RKO (cell line): Measurements from ENCODE around the gene ZKSCAN3.
A peak's percentile ranks its signal among the peaks of the same experiment; 100 is the strongest.
"Not testable (repeated sequence)": the region's sequence is repeated elsewhere in the genome, so short reads cannot be mapped to it uniquely, and the experiment has no call there.

ENCODE experiments used
- DNase-seq: peaks from one replicate; pipeline ENCODE4 v3.0.0-alpha.2; 2016; ENCODE audit warnings: low spot score

Gene ZKSCAN3

GRCh38 chr6:28343898-28344677 is 5.7 kb upstream of the ZKSCAN3 start:
- no peak for DNase-seq

GRCh38 chr6:28345201-28345600 is 4.5 kb upstream of the ZKSCAN3 start:
- no peak for DNase-seq

GRCh38 chr6:28347119-28347518 is 2.6 kb upstream of the ZKSCAN3 start:
- DNase-seq, result no peak

GRCh38 chr6:28349344-28349891 is 329 bp upstream of the ZKSCAN3 start:
- no peak for DNase-seq

GRCh38 chr6:28351087-28351486 is 1.3 kb downstream of the ZKSCAN3 start:
- no peak for DNase-seq

- DNase-seq, result no peak
Measured at GRCh38 chr6:28351493-28351925, 1.8 kb downstream of the ZKSCAN3 start.

GRCh38 chr6:28353356-28353755 is 3.6 kb downstream of the ZKSCAN3 start:
- DNase-seq, result no peak

GRCh38 chr6:28353981-28354676 is 4.4 kb downstream of the ZKSCAN3 start:
- DNase-seq, result peak; percentile 54

GRCh38 chr6:28354688-28355554 is 5.2 kb downstream of the ZKSCAN3 start:
- DNase-seq, result no peak

- DNase-seq, result peak; percentile 92
Measured at GRCh38 chr6:28355743-28356665, 6.3 kb downstream of the ZKSCAN3 start.

- no peak for DNase-seq
Measured at GRCh38 chr6:28356666-28357020, 6.9 kb downstream of the ZKSCAN3 start.

GRCh38 chr6:28357036-28357435 is 7.3 kb downstream of the ZKSCAN3 start:
- DNase-seq, result no peak

GRCh38 chr6:28359562-28359961 is 9.8 kb downstream of the ZKSCAN3 start:
- not testable (repeated sequence) for DNase-seq

- DNase-seq, result no peak
Measured at GRCh38 chr6:28360961-28361360, 11.2 kb downstream of the ZKSCAN3 start.

- DNase-seq, result not testable (repeated sequence)
Measured at GRCh38 chr6:28365590-28365989, 15.8 kb downstream of the ZKSCAN3 start.

GRCh38 chr6:28368522-28368921 is 18.8 kb downstream of the ZKSCAN3 start:
- DNase-seq, result no peak

GRCh38 chr6:28369463-28369862 is 19.7 kb downstream of the ZKSCAN3 start:
- DNase-seq, result no peak

GRCh38 chr6:28370440-28370839 is 20.7 kb downstream of the ZKSCAN3 start:
- no peak for DNase-seq

- no peak for DNase-seq
Measured at GRCh38 chr6:28371280-28371679, 21.5 kb downstream of the ZKSCAN3 start.

GRCh38 chr6:28371706-28372451 is 22.1 kb downstream of the ZKSCAN3 start:
- DNase-seq, result no peak
